WTC11 (cell line): ENCODE data around the gene TCHP.

Experiments used
- CREB1 ChIP-seq: sonication (generic); formaldehyde crosslinking; IDR thresholded peaks from 2 replicates; pipeline ENCODE4 v1.8.0; 2023; ENCODE audit warnings: mild to moderate bottlenecking, missing genetic modification reagents
- NR2C2 ChIP-seq: sonication (generic); formaldehyde crosslinking; IDR thresholded peaks from 2 replicates; pipeline ENCODE4 v1.8.0; 2022; ENCODE audit warnings: mild to moderate bottlenecking, missing genetic modification reagents
- SOX15 ChIP-seq: fragments of 250-450 bp; sonication (Bioruptor Pico); IDR thresholded peaks from 2 replicates; pipeline ENCODE4 v1.9.0; 2021; ENCODE audit warnings: mild to moderate bottlenecking
- ZNF317 ChIP-seq: sonication (generic); formaldehyde crosslinking; IDR thresholded peaks from 2 replicates; pipeline ENCODE4 v1.8.1; 2023; ENCODE audit warnings: low read depth, mild to moderate bottlenecking, moderate library complexity, missing genetic modification reagents, borderline replicate concordance
- TF ChIP-seq, protein P1 (sequence below): fragments of 200-600 bp; IDR thresholded peaks from 2 replicates; pipeline ENCODE4 v1.8.0; 2022; ENCODE audit warnings: antibody characterized with exemption
- TF ChIP-seq, protein P2 (sequence below): sonication (generic); formaldehyde crosslinking; IDR thresholded peaks from 2 replicates; pipeline ENCODE4 v1.8.1; 2022; ENCODE audit warnings: low read depth, missing genetic modification reagents, borderline replicate concordance
- TF ChIP-seq, protein P3 (sequence below): sonication (generic); formaldehyde crosslinking; IDR thresholded peaks from 2 replicates; pipeline ENCODE4 v1.8.0; 2022; ENCODE audit warnings: mild to moderate bottlenecking, missing genetic modification reagents
- TF ChIP-seq, protein P4 (sequence below): sonication (generic); formaldehyde crosslinking; IDR thresholded peaks from 2 replicates; pipeline ENCODE4 v1.8.0; 2023; ENCODE audit warnings: mild to moderate bottlenecking, missing genetic modification reagents

DNA sequence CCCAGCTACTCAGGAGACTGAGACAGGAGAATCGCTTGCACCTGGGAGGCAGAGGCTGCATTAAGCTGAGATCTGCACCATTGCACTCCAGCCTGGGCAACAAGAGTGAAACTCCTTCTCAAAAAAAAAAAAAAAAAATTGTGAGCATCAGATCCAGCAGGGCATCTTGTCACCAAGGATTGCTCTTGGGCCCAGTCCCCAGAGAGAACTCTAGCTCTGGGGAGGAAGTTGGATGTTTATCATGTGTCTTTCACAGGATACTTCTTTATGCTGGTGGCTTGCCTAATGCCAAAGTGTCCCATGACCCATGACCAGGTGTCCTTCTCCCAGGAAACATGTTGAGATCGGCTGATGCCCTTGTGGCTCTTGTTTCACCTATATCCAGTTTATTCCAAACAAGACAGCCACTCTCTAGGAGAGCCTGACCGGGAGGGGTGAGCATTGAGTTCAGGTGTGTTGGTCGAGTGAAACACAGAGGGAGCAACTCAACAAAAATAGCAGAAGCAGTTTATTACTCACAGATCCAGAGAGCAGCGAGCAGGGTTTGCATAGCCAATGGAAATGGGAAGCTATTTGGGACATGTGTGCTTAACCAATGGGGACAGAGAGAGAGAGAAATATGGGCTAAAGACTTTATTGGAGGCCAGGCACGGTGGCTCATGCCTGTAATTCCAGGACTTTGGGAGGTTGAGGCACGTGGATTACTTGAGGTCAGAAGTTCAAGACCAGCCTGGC is 6.6 kb upstream of the TCHP start:
- TF ChIP-seq, protein P1, sequence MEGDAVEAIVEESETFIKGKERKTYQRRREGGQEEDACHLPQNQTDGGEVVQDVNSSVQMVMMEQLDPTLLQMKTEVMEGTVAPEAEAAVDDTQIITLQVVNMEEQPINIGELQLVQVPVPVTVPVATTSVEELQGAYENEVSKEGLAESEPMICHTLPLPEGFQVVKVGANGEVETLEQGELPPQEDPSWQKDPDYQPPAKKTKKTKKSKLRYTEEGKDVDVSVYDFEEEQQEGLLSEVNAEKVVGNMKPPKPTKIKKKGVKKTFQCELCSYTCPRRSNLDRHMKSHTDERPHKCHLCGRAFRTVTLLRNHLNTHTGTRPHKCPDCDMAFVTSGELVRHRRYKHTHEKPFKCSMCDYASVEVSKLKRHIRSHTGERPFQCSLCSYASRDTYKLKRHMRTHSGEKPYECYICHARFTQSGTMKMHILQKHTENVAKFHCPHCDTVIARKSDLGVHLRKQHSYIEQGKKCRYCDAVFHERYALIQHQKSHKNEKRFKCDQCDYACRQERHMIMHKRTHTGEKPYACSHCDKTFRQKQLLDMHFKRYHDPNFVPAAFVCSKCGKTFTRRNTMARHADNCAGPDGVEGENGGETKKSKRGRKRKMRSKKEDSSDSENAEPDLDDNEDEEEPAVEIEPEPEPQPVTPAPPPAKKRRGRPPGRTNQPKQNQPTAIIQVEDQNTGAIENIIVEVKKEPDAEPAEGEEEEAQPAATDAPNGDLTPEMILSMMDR = no peak
- TF ChIP-seq, protein P2, sequence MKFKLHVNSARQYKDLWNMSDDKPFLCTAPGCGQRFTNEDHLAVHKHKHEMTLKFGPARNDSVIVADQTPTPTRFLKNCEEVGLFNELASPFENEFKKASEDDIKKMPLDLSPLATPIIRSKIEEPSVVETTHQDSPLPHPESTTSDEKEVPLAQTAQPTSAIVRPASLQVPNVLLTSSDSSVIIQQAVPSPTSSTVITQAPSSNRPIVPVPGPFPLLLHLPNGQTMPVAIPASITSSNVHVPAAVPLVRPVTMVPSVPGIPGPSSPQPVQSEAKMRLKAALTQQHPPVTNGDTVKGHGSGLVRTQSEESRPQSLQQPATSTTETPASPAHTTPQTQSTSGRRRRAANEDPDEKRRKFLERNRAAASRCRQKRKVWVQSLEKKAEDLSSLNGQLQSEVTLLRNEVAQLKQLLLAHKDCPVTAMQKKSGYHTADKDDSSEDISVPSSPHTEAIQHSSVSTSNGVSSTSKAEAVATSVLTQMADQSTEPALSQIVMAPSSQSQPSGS (CRISPR knock-in tag) = no peak
- TF ChIP-seq SOX15 (CRISPR knock-in tag) (no peak), CREB1 (CRISPR knock-in tag) (no peak), NR2C2 (CRISPR knock-in tag) (no peak), ZNF317 (no peak)
- TF ChIP-seq, protein P3, sequence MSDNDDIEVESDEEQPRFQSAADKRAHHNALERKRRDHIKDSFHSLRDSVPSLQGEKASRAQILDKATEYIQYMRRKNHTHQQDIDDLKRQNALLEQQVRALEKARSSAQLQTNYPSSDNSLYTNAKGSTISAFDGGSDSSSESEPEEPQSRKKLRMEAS (CRISPR knock-in tag) = no peak
- TF ChIP-seq, protein P4, sequence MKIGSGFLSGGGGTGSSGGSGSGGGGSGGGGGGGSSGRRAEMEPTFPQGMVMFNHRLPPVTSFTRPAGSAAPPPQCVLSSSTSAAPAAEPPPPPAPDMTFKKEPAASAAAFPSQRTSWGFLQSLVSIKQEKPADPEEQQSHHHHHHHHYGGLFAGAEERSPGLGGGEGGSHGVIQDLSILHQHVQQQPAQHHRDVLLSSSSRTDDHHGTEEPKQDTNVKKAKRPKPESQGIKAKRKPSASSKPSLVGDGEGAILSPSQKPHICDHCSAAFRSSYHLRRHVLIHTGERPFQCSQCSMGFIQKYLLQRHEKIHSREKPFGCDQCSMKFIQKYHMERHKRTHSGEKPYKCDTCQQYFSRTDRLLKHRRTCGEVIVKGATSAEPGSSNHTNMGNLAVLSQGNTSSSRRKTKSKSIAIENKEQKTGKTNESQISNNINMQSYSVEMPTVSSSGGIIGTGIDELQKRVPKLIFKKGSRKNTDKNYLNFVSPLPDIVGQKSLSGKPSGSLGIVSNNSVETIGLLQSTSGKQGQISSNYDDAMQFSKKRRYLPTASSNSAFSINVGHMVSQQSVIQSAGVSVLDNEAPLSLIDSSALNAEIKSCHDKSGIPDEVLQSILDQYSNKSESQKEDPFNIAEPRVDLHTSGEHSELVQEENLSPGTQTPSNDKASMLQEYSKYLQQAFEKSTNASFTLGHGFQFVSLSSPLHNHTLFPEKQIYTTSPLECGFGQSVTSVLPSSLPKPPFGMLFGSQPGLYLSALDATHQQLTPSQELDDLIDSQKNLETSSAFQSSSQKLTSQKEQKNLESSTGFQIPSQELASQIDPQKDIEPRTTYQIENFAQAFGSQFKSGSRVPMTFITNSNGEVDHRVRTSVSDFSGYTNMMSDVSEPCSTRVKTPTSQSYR (CRISPR knock-in tag) = no peak
